NCI-H2196 treated with DMSO at 0.1 percent for 48 hours (cell line): ENCODE data around the gene RHBDF2.

Source experiments
- DNase-seq: peaks from one replicate; lab custom pipeline; 2025; ENCODE audit not compliant: unreplicated experiment; lab: John Stamatoyannopoulos, UW

Gene RHBDF2

GRCh38 chr17:76441686-76442340 is 59.4 kb downstream of the RHBDF2 start:
- DNase-seq, result no peak

DNA sequence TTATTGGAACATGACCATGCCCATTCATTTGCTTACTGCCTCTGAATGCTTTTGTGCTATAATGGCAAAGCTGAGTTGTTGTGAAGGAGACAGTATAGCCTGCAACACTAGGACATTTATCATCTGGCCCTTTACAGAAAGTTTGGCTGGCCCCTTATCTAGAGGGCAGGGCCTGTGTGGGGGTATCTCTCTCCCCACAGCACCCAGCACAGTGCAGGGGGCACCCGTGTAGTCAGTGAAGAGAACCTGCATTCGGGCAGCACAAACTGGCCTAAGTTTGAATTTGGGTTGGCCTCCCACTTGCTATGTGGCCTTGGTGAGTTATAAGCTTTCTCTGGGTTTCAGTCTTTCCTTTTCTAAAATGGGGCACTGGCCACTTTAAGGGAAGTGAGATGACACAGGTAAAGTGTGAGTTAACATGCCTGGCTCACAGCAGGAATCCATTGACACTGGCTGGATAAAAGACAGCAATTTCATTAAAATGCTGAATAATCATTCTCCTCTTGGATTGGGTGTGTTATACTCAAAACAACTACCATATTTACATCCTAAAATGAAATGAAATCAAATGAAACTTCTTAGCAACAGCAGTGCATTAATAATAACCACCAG is 60.4 kb downstream of the RHBDF2 start:
- DNase-seq, result no peak

DNA sequence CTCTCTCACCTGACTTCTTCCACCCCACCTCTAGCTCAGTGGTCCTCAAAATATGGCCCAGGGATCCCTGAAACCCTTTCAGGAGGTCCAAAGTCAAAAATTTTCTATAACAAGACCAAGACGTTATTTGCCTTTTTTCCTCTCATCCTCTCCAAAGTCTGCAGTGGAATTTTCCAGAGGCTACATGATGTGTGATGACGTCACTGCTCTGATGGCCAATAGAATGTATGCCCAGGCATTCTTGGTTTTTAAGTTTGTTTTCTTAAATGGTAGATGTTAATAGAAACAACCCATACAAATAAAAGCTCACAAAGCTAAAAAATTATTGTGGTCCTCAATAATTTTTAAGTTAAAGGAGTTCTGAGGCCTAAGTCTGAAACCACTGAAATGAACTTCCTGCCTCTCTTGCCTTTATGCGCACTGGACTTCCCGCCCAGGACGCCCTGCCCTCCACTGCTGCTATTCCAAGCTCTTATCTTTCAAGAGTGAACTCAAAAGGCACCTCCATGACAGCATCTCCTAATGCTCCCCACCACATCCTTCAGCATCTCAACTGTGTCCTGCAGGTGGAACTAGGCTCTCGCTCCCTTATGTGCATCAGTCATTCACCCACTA is 61.8 kb downstream of the RHBDF2 start:
- DNase-seq, result no peak

DNA sequence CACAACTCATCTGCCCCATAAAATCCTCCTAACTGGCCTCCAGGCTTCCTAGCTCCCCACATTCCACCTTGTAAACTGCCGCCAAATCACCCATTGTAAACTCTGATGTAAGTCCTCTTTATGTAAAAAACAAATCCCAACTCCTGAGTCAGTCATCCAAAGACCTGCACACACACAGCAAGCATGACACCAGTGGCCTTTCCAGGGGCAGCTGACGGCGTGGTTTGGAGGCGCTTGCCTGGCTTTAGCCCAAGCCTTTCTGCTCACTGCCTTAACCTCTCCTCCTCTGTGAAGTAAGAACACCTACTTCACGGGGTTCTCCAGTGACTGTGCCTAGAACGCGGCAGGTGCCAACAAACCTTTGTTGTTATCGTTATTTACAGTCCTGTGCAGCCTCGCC is 62.3 kb downstream of the RHBDF2 start:
- DNase-seq, result no peak

DNA sequence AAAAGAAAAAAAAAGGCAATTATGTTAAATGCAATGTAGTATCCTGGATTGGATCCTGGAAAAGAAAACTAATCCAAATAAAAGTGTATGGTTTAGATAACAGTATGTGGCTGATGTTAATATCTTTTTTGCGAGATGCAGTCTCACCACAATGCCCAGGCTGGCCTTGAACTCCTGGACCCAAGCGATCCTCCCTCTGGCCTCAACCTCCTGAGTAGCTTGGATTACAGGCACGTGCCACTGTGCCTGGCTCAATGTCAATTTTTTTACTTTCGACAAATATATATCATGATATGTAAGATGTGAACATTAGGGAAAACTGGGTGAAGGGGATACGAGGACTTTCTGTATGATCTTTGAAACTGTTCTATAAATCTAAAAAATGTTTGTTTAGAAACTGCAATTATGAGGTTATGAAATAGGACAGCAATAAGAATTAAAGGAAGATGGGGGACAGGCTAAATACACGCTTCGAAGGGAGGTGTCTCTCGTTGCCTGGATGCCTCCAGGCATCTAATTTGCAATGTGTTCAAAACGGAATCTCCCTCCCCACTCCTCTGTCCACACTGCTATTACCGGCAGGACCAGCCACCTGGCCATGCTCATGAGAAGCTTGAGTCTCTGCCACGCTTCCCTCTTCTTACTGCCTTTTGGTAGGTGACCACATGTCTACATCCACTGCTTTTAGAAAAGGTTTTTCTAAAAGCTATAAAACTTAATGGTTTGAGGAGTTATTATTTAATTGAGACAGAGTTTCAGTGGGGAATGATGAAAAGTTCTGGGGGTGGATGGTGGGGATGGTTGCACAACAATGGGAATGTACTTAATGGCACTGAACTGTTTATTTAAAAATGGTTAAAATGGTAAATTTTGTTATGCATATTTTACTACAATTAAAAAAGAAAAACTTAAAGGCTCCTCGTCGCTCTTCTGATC is 63.5 kb downstream of the RHBDF2 start:
- no peak for DNase-seq

DNA sequence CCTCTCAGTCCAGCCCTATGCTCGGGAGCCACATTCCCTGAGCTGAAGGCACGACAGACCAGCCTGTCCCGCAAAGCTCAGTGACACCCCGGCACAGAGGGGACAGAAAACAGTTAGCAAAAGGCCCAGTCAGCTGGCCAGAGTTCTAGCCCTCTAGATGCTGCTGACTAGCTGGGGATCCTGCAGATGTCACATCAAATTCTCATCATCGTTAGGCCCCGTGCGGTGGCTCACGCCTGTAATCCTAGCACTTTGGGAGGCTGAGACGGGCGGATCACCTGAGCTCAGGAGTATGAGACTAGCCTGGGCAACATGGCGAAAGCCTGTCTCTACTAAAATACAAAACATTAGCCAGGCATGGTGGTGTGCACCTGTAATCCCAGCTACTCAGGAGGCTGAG is 65.5 kb downstream of the RHBDF2 start:
- no peak for DNase-seq

DNA sequence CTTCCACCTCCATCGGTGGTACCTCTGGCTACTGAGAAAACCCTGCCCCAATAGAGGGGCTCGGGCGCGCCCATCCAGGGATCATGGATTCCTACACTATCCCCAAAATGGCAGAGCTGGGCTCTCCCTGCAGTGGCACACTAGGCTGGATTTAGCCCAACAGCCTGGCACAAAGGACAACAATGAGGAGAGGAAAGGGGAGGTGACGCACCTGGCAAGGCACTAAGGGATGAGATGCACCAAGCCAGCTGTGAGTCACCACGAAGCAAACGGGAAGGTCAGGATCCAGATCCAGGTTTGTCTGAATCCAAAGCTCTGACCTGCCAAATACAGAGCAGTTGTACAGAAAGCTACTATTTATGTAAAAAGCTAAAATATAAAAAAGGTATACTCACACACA is 66.4 kb downstream of the RHBDF2 start:
- DNase-seq, result no peak

DNA sequence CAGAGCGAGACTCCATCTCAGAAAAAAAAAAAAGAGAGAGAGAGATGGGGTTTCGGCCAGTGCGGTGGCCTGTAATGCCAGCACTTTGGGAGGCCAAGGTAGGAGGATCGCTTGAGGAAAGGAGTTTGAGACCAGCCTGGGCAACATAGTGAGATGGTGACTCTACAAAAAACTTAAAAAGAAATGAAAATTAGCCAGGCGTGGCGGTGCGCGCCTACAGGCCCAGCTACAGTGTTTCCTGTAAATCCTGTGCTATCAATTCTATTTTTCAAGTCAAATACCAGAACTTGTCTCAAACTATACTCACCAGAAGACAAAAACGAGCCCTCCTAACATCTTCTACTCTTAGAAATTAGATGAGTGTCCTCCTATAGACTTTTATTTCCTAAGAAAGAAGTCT is 67.5 kb downstream of the RHBDF2 start:
- DNase-seq, result no peak

GRCh38 chr17:76432712-76433336 is 68.4 kb downstream of the RHBDF2 start:
- no peak for DNase-seq

- DNase-seq, result no peak
Observed at GRCh38 chr17:76432004-76432403, 69.2 kb downstream of the RHBDF2 start.

DNA sequence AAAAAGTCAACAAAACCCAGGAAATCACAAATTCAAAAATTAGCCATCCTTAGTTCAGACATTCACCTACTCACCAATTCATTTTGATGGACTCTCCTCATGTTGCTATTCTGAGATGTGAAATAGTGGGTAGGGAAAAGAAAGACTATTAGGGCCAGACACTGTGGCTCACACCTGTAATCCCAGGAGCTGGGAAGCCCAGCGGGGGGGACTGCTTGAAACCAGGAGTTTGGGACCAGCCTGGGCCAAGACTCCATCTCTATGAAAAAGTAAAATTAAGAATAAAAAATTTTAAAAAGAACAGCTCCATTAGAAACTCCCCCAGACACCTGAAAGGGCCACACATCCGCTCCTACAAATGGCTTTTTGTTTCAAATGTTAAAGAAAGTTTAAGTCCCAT is 69.7 kb downstream of the RHBDF2 start:
- no peak for DNase-seq

DNA sequence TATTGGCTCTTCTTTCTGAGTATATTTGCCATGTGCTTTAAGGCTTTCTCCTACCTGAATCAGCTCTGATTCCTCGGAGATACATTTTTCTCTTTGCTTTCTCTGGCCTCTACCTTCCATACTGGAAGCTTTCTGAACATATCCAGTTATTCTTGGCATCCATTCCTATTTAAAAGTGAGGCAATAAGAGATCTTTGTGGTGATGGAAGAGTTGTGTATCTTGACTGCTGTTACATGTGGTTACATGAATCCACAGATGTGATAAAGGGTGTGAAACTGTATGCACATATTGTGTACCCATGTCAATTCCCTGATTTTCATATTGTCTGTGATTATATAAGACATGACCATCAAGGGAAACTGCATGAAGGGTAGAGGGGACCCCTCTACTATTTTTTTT is 72.7 kb downstream of the RHBDF2 start:
- DNase-seq, result no peak

- DNase-seq, result no peak
Observed at GRCh38 chr17:76427501-76428231, 73.6 kb downstream of the RHBDF2 start.

GRCh38 chr17:76426853-76427252 is 74.4 kb downstream of the RHBDF2 start:
- no peak for DNase-seq

GRCh38 chr17:76422860-76423259 is 78.4 kb downstream of the RHBDF2 start:
- no peak for DNase-seq

DNA sequence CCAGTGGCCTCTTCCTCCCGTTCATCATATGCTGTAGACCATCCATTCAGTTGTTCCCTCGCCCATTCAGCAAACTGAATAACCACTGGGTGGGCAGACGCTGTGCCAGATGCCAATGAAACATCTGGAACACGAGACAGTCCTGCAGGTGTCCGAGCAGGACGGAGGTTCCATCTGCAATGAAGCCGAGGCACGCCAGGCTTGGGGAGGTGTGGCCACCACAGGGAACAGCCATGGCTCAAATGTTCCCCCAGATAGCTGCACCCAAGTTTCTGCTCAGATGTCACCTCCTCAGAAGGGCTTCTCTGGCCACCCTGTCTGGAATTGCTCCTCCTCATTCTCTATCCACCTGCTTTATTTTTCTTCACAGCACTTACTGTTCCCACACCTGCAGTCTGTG is 78.8 kb downstream of the RHBDF2 start:
- DNase-seq, result no peak

GRCh38 chr17:76421044-76421407 is 80.2 kb downstream of the RHBDF2 start:
- no peak for DNase-seq
